Epithelial cell of prostate (primary cell): ENCODE results near the gene SAMM50.
"Not testable (repeated sequence)": the region's sequence is repeated elsewhere in the genome, so short reads cannot be mapped to it uniquely, and the experiment has no call there.

Experiments
- DNase-seq: peaks from one replicate; pipeline ENCODE4 v3.0.0-alpha.2; 2011; ENCODE audit warnings: low read depth, low spot score
- H3K27ac ChIP-seq: fragments of 450-650 bp; 2 replicates; pipeline ENCODE4 v1.5.1; 2017; ENCODE audit warnings: mild to moderate bottlenecking

SAMM50 gene

DNA sequence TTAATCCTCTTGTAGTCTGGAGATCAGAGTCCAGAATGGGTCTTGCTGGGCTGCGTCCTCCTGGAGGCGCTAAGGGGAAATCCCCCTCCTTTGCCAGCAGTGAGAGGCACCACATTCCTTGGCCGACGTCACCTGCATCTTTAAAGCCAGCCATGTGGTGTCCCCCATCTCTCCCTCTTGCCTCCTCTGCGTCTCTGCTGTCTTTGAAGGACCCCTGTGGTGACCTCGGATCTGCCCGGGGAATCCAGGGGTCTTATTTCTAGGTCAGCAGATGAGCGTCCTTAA, 41.7 kb downstream of the SAMM50 start:
- DNase-seq, result no peak
- H3K27ac ChIP-seq, result no peak overlapping the region

DNA sequence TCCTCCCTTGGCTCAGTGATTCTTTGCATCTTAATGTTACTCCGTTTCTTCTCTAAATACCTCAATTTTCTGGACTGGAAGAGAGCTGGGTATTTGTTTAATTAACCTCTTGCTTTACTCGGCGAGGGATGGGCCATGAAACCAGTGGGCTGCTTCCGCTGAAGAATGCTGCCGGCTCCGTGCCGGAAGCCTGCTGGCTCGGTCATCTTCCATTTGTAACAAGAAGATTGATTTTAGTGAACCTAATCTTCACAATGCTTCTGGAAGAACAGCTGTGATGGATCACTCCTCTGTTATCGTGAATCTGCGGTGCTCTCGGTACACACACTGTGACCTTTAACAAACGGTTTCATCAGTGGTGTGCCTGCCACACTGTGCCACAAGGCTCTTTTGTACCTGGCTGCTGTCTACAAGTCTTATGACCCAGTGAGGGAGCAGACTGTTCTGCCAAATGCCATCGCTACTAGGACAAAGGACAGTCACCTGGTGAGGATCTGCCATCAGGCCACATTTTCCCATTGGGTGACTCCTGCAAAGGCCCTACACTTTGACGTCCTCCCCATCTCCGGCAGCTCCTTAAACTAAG, 43.5 kb downstream of the SAMM50 start:
- no peak overlapping the region for H3K27ac ChIP-seq
- no peak for DNase-seq

- H3K27ac ChIP-seq, result no peak overlapping the region
- DNase-seq, result no peak
These were observed 44.1 kb downstream of the SAMM50 start for GRCh38 chr22:43999378-43999777.

DNA sequence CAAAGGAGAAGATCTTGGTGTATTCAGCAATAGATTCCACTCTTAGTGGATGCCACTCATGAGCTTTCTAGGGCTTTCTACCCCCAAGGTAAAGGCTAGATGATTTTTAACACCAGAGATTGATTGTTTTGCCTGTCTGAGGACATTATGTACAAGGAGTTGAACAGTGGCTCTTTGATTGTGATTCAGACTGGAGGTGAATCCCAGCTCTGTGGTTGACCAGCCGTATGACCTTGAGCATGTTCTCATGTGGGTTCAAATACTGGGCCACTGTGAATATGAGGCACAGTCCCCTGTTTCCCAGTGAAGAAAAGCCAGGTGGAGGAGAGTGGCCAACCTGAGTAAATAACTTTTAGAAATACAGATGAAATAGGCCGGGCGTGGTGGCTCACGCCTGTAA, 44.9 kb downstream of the SAMM50 start:
- DNase-seq, result no peak
- H3K27ac ChIP-seq, result no peak overlapping the region

- H3K27ac ChIP-seq, result no peak overlapping the region
- DNase-seq, result no peak
These were observed 46.3 kb downstream of the SAMM50 start for GRCh38 chr22:44001521-44001920.

GRCh38 chr22:44002324-44002723, 47.1 kb downstream of the SAMM50 start:
- DNase-seq, result no peak
- no peak overlapping the region for H3K27ac ChIP-seq

DNA sequence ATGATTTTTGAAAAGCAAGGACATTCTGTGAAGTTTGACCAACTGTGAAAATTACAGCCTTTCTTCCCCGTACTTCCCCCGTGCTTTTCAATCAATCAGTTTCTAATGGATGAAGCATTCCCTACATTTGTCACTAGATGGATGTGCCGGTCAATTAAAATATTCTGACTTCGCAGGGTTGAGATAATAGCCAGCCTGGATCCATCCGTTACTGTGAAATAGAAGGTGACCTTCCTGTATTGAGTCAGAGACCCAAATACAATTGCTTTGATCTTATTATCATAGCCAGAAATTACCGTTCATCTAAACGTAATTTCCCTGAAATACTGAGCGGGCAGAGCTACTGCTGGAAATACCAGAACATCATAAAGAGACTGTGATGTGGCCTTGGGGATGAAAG, 47.8 kb downstream of the SAMM50 start:
- H3K27ac ChIP-seq, result no peak overlapping the region
- no peak for DNase-seq

- H3K27ac ChIP-seq, result no peak overlapping the region
- no peak for DNase-seq
These were observed 48.3 kb downstream of the SAMM50 start for GRCh38 chr22:44003405-44004103.

- no peak overlapping the region for H3K27ac ChIP-seq
- no peak for DNase-seq
These were observed 48.8 kb downstream of the SAMM50 start for GRCh38 chr22:44004104-44004460.

DNA sequence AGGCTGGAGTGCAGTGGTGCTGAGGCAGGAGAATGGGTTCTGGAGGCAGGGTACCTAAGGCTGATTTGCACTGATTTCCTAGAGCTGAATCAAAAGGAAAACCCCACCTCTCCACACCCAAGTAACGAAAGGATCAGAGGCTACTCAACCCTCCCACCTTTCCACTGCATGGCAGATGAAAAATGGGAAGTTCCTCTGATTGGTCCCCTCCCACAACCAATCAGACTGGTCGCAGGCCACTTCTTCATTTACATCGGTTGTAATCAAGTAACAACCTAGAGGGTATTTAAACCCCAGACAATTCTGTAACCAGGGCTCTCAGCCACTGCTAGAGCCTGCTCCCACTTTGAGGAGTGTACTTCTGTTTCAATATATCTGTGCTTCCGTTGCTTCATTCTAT, 50.3 kb downstream of the SAMM50 start:
- no peak for DNase-seq
- H3K27ac ChIP-seq, result no peak overlapping the region

DNA sequence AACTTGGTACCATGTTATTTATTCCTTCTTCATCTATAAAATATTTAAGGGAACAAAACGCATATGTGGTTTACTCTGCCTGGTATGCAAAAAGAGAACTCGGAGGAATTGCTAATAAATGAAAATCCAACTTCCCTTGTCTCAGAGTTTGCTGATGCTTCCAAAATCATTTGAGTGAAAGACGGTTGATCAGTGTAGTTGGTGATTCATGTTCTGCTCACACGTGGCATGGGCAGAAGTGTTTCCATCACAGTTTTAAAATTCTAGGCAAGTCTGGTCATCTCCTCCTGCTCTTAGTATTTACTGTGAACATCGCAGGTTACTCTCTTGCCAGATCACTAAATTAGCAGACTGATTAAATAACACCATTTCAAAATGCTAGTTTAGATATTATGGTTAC, 56.9 kb downstream of the SAMM50 start:
- no peak overlapping the region for H3K27ac ChIP-seq
- DNase-seq, result no peak

DNA sequence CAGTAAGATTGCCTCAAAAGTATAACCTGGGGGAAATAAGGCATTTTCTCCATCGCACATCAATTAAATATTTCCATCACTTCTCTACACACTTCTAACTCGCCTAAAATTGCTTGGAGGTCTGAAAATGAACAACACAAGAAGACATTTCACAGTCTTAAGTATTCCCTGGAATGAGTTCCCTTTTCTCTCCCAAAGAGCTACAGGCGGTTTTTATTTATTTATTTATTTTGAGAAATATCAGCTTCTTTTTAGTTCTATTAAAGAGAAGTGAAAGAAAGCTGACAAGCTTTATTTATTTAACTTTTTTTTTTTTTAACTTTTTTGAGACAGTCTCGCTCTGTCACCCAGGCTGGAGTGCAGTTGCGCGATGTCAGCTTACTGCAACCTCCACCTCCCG, 57.3 kb downstream of the SAMM50 start:
- no peak overlapping the region for H3K27ac ChIP-seq
- DNase-seq, result no peak

DNA sequence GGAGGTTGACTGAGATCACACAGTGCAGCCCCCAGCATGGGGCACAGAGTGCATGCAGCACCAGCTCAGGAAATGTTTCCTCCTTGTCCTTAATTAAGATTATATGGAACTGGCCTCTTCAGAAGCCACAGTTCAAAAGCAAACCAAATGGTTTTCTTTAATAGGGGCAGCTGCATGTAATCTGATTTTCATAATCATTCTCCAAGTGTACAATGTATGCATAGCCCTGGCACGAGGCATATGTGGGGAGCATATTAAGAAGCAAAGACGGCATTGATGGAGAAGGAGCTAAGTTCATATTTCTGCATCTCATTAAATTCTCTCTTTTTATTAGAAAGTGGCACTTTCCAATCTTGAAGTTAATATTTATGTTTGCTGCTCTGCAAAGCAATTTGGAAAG, 59.0 kb downstream of the SAMM50 start:
- DNase-seq, result no peak

DNA sequence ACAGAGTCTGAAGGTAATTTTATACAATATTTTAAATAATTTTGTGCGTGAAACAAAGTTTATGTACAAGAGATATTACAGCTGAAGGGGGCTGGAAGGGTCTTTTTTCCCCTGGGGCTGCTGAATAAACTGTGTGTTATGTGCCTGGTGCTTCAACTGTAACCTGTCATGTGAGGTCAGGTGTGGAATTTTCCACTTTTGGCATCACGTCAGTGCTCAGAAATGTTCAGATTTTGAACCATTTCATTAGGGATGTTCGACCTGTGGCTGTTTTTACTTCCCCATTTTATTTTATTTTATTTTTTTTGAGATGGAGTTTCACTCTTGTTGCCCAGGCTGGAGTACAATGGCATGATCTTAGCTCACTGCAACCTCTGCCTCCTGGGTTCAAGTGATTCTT, 61.3 kb downstream of the SAMM50 start:
- not testable (repeated sequence) for H3K27ac ChIP-seq, DNase-seq

More for the DNA sequence above, 59.0 kb downstream of the SAMM50 start:
- no peak overlapping the region for H3K27ac ChIP-seq

DNA sequence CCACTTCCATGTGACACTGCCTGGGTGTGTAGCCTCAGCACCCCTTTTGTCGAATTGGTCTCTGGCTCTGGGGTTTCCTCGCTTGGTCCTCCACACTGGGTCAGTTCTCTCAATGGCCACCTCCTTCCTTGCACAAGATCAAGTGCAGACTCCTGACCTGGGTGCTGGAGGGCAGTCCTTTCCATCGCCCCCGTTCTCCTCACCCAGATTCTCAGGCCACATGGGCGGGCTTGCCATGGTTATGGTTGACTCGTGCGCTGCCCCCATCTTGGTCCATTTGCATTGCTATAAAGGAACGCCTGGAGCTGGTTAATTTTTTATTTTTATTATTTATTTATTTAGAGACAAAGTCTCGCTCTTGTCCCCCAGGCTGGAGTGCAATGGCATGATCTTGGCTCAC, 63.4 kb downstream of the SAMM50 start:
- H3K27ac ChIP-seq, result no peak overlapping the region
- DNase-seq, result no peak

- H3K27ac ChIP-seq, result no peak overlapping the region
- no peak for DNase-seq
These were observed 64.2 kb downstream of the SAMM50 start for GRCh38 chr22:44019416-44019815.

GRCh38 chr22:44019846-44020245, 64.6 kb downstream of the SAMM50 start:
- no peak for DNase-seq

DNA sequence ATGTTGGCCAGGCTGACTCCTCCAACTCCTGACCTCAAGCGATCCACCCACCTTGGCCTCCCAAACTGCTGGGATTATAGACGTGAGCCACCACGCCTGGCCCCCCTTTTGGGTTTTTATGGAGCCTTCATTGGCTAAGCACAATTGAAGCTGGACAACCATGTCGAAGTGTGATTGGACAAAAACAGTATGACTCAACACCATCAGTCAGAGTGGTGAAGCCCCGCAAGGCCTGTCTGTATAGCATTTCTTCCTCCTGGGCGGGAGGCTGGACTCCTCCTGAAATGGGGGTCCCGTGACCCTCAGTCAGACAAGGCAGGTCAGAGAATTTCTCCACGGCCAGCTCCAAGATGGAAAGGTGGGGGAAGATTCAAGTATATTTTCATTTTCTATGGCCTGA, 65.7 kb downstream of the SAMM50 start:
- H3K27ac ChIP-seq, result no peak overlapping the region
- DNase-seq, result no peak

More at GRCh38 chr22:44019846-44020245, 64.6 kb downstream of the SAMM50 start:
- no peak overlapping the region for H3K27ac ChIP-seq

GRCh38 chr22:44023404-44024287, 68.4 kb downstream of the SAMM50 start:
- H3K27ac ChIP-seq, result no peak overlapping the region
- DNase-seq, result no peak

DNA sequence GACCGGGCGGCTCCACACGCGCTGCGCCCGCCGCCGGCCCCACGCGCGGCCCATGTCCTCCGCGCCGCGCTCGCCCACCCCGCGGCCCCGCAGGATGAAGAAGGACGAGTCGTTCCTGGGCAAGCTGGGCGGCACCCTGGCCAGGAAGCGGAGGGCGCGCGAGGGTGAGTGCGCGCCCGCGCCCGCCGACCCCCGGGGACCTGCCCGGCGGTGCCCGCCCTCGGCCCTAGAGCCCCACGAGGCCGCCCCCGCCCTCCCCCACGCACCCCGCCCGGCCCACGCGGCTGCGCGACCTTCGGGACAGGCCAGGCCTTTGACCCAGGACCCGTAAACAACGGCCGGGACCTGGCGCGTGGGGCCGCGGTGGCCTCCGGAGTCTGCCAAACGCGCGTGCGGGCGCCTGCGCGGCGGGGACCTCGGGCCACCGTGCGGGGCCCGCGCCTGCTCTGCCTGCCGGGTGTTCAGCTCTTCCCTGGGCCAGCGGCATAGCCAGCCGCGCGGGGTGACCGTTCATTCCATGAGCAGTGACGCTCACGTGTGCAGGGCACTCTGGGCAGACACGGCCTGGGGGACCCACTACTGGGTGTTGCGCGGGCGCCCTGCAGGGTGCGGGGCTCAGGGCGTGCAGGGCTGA, 69.2 kb downstream of the SAMM50 start, which contains the start of gene PARVB:
Gene PARVB, plus strand, starts transcription at position 15 of the 634 bp plus-strand sequence. Its CDS starts 38 bp downstream, at position 53.
- no peak within 1 kb of the TSS for H3K27ac ChIP-seq
- no peak for DNase-seq
